ENCODE data around the gene AKT2. TPM values are rescaled to one million over a fixed set of nuclear protein-coding genes. Genes with fewer than 3 reads are reported as not detected.

Gene AKT2
- total RNA-seq, 1 experiment from 2014 or later, result 71.9 TPM

- H3K27ac ChIP-seq, result peak overlapping the region; percentile 85
- H3K27me3 ChIP-seq (replicated peaks), result no peaks in the 10 kb centered on the region
- H3K4me1 ChIP-seq (replicated peaks), result peaks cover 12% of the 10 kb centered on the region
- H3K4me3 ChIP-seq, result peak overlapping the region; percentile 84
- H3K36me3 ChIP-seq, result peaks cover 9% of the 10 kb centered on the region
- H3K9me3 ChIP-seq (replicated peaks), result no peaks in the 10 kb centered on the region
- DNase-seq (ENCODE audit: low read depth in 1 of 2, low spot score in 2 of 2), result peak; percentile 97 to 99
These were observed 449 bp upstream of the AKT2 start for GRCh38 chr19:40285353-40286234.

DNA sequence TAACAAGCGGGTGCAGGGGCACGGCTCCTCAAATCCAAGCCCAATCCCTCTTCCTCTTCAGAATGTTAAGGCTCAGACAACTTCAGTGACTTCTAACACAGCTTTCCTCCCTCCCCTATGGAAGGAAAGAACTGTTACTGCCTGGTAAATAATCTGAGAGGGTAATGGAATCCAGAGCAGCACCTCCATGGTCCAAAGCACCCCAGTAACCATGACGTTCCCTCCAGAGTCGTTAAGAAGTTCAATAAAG lies 969 bp downstream of the AKT2 start:
- peak overlapping the region; percentile 84 for H3K4me3 ChIP-seq
- no peak overlapping the region for H3K27ac ChIP-seq
- no peak for DNase-seq (ENCODE audit: low read depth in 1 of 2, low spot score in 2 of 2)
- H3K27me3 ChIP-seq (replicated peaks), result no peaks in the 10 kb centered on the region
- no peaks in the 10 kb centered on the region for H3K9me3 ChIP-seq (replicated peaks)
- H3K4me1 ChIP-seq (replicated peaks), result peaks cover 12% of the 10 kb centered on the region
- peaks cover 9% of the 10 kb centered on the region for H3K36me3 ChIP-seq

- no peaks in the 10 kb centered on the region for H3K27me3 ChIP-seq (replicated peaks)
- no peaks in the 10 kb centered on the region for H3K9me3 ChIP-seq (replicated peaks)
- DNase-seq (ENCODE audit: low read depth in 1 of 2, low spot score in 2 of 2), result no peak
- no peak overlapping the region for H3K27ac ChIP-seq
- peaks cover 12% of the 10 kb centered on the region for H3K4me1 ChIP-seq (replicated peaks)
- H3K4me3 ChIP-seq, result peak overlapping the region; percentile 84
- H3K36me3 ChIP-seq, result peaks cover 9% of the 10 kb centered on the region
These were observed 1.5 kb downstream of the AKT2 start for GRCh38 chr19:40283414-40284250.

GRCh38 chr19:40282920-40283319 lies 2.2 kb downstream of the AKT2 start:
- no peaks in the 10 kb centered on the region for H3K27me3 ChIP-seq (replicated peaks)
- H3K4me1 ChIP-seq (replicated peaks), result peaks cover 12% of the 10 kb centered on the region
- peaks cover 9% of the 10 kb centered on the region for H3K36me3 ChIP-seq
- H3K27ac ChIP-seq, result no peak overlapping the region
- DNase-seq (ENCODE audit: low read depth in 1 of 2, low spot score in 2 of 2), result no peak
- no peaks in the 10 kb centered on the region for H3K9me3 ChIP-seq (replicated peaks)
- no peak overlapping the region for H3K4me3 ChIP-seq

- Histone ChIP-seq H3K36me3 (peaks cover 9% of the 10 kb centered on the region), H3K27me3 (replicated peaks) (no peaks in the 10 kb centered on the region), H3K9me3 (replicated peaks) (no peaks in the 10 kb centered on the region), H3K4me3 (no peak overlapping the region), H3K27ac (no peak overlapping the region), H3K4me1 (replicated peaks) (peaks cover 12% of the 10 kb centered on the region)
- DNase-seq (ENCODE audit: low read depth in 1 of 2, low spot score in 2 of 2), result no peak
These were observed 3.0 kb downstream of the AKT2 start for GRCh38 chr19:40282209-40282580.

- DNase-seq (ENCODE audit: low read depth in 1 of 2, low spot score in 2 of 2), result no peak
- H3K27ac ChIP-seq, result no peak overlapping the region
- no peaks in the 10 kb centered on the region for H3K9me3 ChIP-seq (replicated peaks)
- no peak overlapping the region for H3K4me3 ChIP-seq
- peaks cover 12% of the 10 kb centered on the region for H3K4me1 ChIP-seq (replicated peaks)
- H3K36me3 ChIP-seq, result peaks cover 9% of the 10 kb centered on the region
- no peaks in the 10 kb centered on the region for H3K27me3 ChIP-seq (replicated peaks)
These were observed 3.5 kb downstream of the AKT2 start for GRCh38 chr19:40281381-40282208.

GRCh38 chr19:40280608-40281221 lies 4.4 kb downstream of the AKT2 start:
- Histone ChIP-seq H3K27me3 (replicated peaks) (no peaks in the 10 kb centered on the region), H3K4me1 (replicated peaks) (peaks cover 10% of the 10 kb centered on the region), H3K4me3 (no peak overlapping the region), H3K27ac (no peak overlapping the region), H3K36me3 (peaks cover 9% of the 10 kb centered on the region), H3K9me3 (replicated peaks) (no peaks in the 10 kb centered on the region)
- no peak for DNase-seq (ENCODE audit: low read depth in 1 of 2, low spot score in 2 of 2)

GRCh38 chr19:40279761-40280607 lies 5.2 kb downstream of the AKT2 start:
- Histone ChIP-seq H3K9me3 (replicated peaks) (no peaks in the 10 kb centered on the region), H3K4me1 (replicated peaks) (0 out of 2 replicates have a peak, but pooled peaks cover 9% of the 10 kb centered on the region), H3K36me3 (peaks cover 9% of the 10 kb centered on the region), H3K4me3 (no peak overlapping the region), H3K27me3 (replicated peaks) (no peaks in the 10 kb centered on the region), H3K27ac (no peak overlapping the region)
- DNase-seq (ENCODE audit: low read depth in 1 of 2, low spot score in 2 of 2), result no peak

GRCh38 chr19:40279120-40279551 lies 6.0 kb downstream of the AKT2 start:
- no peak overlapping the region for H3K27ac ChIP-seq
- DNase-seq (ENCODE audit: low read depth in 1 of 2, low spot score in 2 of 2), result no peak

DNA sequence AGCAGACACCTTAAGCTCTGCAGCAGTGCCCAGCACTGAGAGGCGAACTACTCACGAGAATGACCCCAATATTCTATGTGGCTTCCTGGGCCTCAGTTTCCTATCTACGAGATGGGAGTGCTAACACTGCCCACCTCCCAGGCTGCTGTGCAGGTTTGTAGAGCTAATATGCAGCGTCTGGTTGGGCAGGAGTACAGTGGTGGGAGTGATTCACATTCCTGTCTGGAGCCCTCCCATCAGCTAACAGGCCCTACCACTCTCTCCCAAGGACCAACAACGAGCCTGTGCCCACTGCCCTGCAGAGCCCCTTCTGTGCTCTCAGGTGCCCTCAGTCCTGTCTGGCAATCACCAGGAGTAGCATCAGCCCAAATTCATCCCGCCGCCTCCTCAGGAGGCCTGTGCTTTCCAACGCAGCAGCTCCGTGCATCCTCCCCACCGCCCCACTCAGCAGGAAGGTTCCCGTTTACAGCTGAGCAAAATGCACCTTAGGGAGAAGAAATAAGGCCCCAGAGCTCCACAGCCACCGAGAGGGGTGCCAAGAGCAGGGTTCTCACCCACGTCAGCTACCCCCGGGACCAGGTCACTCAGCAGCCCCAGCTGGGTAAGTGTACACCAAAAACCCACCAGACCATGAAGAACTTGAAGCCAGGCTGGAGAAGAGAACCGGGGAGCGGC lies 6.6 kb downstream of the AKT2 start:
- Histone ChIP-seq H3K4me1 (replicated peaks) (no peaks in the 10 kb centered on the region), H3K27me3 (replicated peaks) (no peaks in the 10 kb centered on the region), H3K27ac (no peak overlapping the region), H3K4me3 (no peak overlapping the region), H3K36me3 (peaks cover 9% of the 10 kb centered on the region), H3K9me3 (replicated peaks) (no peaks in the 10 kb centered on the region)
- DNase-seq (ENCODE audit: low read depth in 1 of 2, low spot score in 2 of 2), result no peak

More at GRCh38 chr19:40279120-40279551, 6.0 kb downstream of the AKT2 start:
- peaks cover 9% of the 10 kb centered on the region for H3K36me3 ChIP-seq
- H3K4me3 ChIP-seq, result no peak overlapping the region
- H3K27me3 ChIP-seq (replicated peaks), result no peaks in the 10 kb centered on the region
- no peaks in the 10 kb centered on the region for H3K9me3 ChIP-seq (replicated peaks)
- 0 out of 2 replicates have a peak, but pooled peaks cover 6% of the 10 kb centered on the region for H3K4me1 ChIP-seq (replicated peaks)

DNA sequence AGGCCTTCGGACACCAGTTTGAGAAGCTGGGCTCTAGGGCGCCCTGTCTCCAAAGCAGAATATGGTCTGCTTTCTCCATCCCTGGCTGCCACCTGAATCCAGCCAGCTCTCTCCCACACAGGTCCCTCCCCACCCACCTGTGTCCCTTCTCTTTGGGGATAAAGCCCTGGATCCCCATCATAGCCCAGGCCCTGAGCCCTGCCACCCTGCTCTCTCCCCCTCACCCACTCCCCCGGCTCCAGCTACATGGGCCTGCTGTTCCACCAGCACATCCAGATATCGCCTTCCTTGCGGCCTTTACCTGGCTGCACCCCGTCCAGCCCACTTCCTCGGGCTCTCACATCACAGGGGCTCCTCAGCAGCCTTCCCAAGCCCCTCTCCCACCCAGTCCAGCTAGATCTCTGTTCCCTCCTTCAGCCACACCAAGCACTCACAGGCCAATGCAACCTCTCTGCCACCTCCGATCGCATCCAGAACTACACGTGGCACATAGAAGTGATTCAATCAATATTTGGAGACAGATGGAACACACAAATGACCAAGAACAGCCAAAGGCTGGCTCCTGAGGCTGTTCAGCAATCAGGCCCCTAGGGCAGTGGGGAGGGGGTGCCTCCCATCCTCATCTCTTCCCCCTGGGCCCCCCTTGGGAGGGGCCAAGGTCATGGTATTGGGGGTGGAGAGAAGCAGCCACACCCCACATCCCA lies 7.6 kb downstream of the AKT2 start:
- Histone ChIP-seq H3K4me1 (replicated peaks) (no peaks in the 10 kb centered on the region), H3K4me3 (no peak overlapping the region), H3K27ac (no peak overlapping the region), H3K36me3 (peaks cover 8% of the 10 kb centered on the region), H3K9me3 (replicated peaks) (no peaks in the 10 kb centered on the region), H3K27me3 (replicated peaks) (no peaks in the 10 kb centered on the region)
- no peak for DNase-seq (ENCODE audit: low read depth in 1 of 2, low spot score in 2 of 2)
